Astrocyte (in vitro differentiated cells and primary cell): Measurements from ENCODE around the gene TMEM132A. TPM values are rescaled to one million over a fixed set of nuclear protein-coding genes. Genes with fewer than 3 reads are reported as not detected.

Experiments used
- DNase-seq: peaks from one replicate; pipeline ENCODE4 v3.0.0-alpha.2; 2010; ENCODE audit warnings: low read depth
- FAIRE-seq: peaks from 2 replicates; lab custom pipeline; 2011; peaks lifted over from hg19 to GRCh38; lab: Jason Lieb, UNC
- H2AFZ ChIP-seq: 2 replicates; pipeline ENCODE4 v1.6.0; 2012; ENCODE audit warnings: low read depth, low read length, inconsistent platforms
- H3K27ac ChIP-seq: 2 replicates; pipeline ENCODE4 v1.5.1; 2011; ENCODE audit warnings: low read depth, low read length, inconsistent platforms
- H3K27me3 ChIP-seq: 2 replicates; pipeline ENCODE4 v1.6.0; 2011; ENCODE audit warnings: low read length, inconsistent platforms; ENCODE audit not compliant: insufficient read depth
- H3K36me3 ChIP-seq: 2 replicates; pipeline ENCODE4 v1.5.1; 2011; ENCODE audit warnings: low read length, inconsistent platforms; ENCODE audit not compliant: insufficient read depth
- H3K4me1 ChIP-seq: 2 replicates; pipeline ENCODE4 v1.5.1; 2011; ENCODE audit warnings: low read length, inconsistent platforms; ENCODE audit not compliant: insufficient read depth
- H3K4me2 ChIP-seq: 2 replicates; pipeline ENCODE4 v1.6.0; 2012; ENCODE audit warnings: low read length, inconsistent platforms
- H3K4me3 ChIP-seq: 2 replicates; pipeline ENCODE4 v1.5.1; 2011; ENCODE audit warnings: low read depth, mild to moderate bottlenecking, low read length, inconsistent platforms; ENCODE audit not compliant: insufficient read depth
- H3K79me2 ChIP-seq: 2 replicates; pipeline ENCODE4 v1.6.0; 2012; ENCODE audit warnings: mild to moderate bottlenecking, low read length, inconsistent platforms; ENCODE audit not compliant: insufficient read depth
- H3K9ac ChIP-seq: 2 replicates; pipeline ENCODE4 v1.6.0; 2012; ENCODE audit warnings: mild to moderate bottlenecking, low read length, inconsistent platforms
- H3K9me3 ChIP-seq: 2 replicates; pipeline ENCODE4 v1.5.1; 2012; ENCODE audit warnings: low read depth, mild to moderate bottlenecking, low read length, inconsistent platforms; ENCODE audit not compliant: insufficient read depth
- H4K20me1 ChIP-seq: 2 replicates; pipeline ENCODE4 v1.6.0; 2012; ENCODE audit warnings: low read length, inconsistent platforms; ENCODE audit not compliant: insufficient read depth
- H3K27ac Mint-ChIP-seq: one replicate; pipeline ENCODE4 v1.8.0; 2021; ENCODE audit warnings: mild to moderate bottlenecking, mixed read lengths; ENCODE audit not compliant: unreplicated experiment
- H3K27me3 Mint-ChIP-seq: one replicate; pipeline ENCODE4 v1.8.0; 2021; ENCODE audit warnings: low read depth, mixed read lengths; ENCODE audit not compliant: unreplicated experiment
- H3K36me3 Mint-ChIP-seq: one replicate; pipeline ENCODE4 v1.8.0; 2021; ENCODE audit warnings: low read depth, mixed read lengths; ENCODE audit not compliant: unreplicated experiment
- H3K4me1 Mint-ChIP-seq: one replicate; pipeline ENCODE4 v1.8.0; 2021; ENCODE audit warnings: low read depth, mixed read lengths; ENCODE audit not compliant: unreplicated experiment
- H3K4me3 Mint-ChIP-seq: one replicate; pipeline ENCODE4 v1.8.0; 2021; ENCODE audit warnings: mild to moderate bottlenecking, moderate library complexity, mixed read lengths; ENCODE audit not compliant: unreplicated experiment
- H3K9me3 Mint-ChIP-seq: one replicate; pipeline ENCODE4 v1.8.0; 2021; ENCODE audit warnings: mild to moderate bottlenecking, mixed read lengths; ENCODE audit not compliant: unreplicated experiment
- CTCF ChIP-seq: IDR thresholded peaks from 2 replicates; pipeline ENCODE4 v1.5.1; 2011; ENCODE audit warnings: low read depth, mild to moderate bottlenecking, inconsistent platforms, low read length, moderate library complexity; ENCODE audit not compliant: insufficient read depth
- EZH2 ChIP-seq: IDR thresholded peaks from 2 replicates; pipeline ENCODE4 v1.6.1; 2012; ENCODE audit warnings: mild to moderate bottlenecking, low read length, inconsistent platforms; ENCODE audit not compliant: insufficient read depth
- total RNA-seq: library from RNA; stranded (reverse); gene quantifications from 2 replicates; pipeline ENCODE4 v1.2.1, GENCODE V29; 2021

Gene TMEM132A
- total RNA-seq, 1 donor from 2014 or later: 117 TPM

- FAIRE-seq (no peak), DNase-seq (no peak)
- H3K27ac ChIP-seq: no peak within 1 kb of the TSS
- peaks cover 4% of the 10 kb centered on the region for H3K36me3 Mint-ChIP-seq
- no peak for TF ChIP-seq CTCF
- TF ChIP-seq EZH2: no peak
- H3K4me1 ChIP-seq: peaks cover 4% of the 10 kb centered on the region
- peak within 1 kb of the TSS; percentile 35 for H3K9ac ChIP-seq
- no peaks in the 10 kb centered on the region for H3K36me3 ChIP-seq
- no peaks in the 10 kb centered on the region for H3K79me2 ChIP-seq
- peak within 1 kb of the TSS; percentile 44 for H3K4me3 ChIP-seq
- peak within 1 kb of the TSS; percentile 71 for H3K4me3 Mint-ChIP-seq
- H3K4me1 Mint-ChIP-seq: peaks cover 15% of the 10 kb centered on the region
- H3K27ac Mint-ChIP-seq: peak within 1 kb of the TSS; percentile 94
- no peaks in the 10 kb centered on the region for H3K9me3 ChIP-seq
- peaks cover 35% of the 10 kb centered on the region for H3K27me3 Mint-ChIP-seq
- H3K27me3 ChIP-seq: peaks cover 15% of the 10 kb centered on the region
- peaks cover 1% of the 10 kb centered on the region for H3K9me3 Mint-ChIP-seq
- peak within 1 kb of the TSS; percentile 84 for H3K4me2 ChIP-seq
- H4K20me1 ChIP-seq: no peaks in the 10 kb centered on the region
- peak within 1 kb of the TSS; percentile 78 for H2AFZ ChIP-seq
These were observed 27.9 kb downstream of the TMEM132A start, which contains the start of gene SLC15A3 for GRCh38 chr11:60951904-60952741. Gene SLC15A3, minus strand, starts transcription at chr11:60952176. Its CDS starts 625 bp downstream, at chr11:60951551.

GRCh38 chr11:60952742-60953170 is 28.5 kb downstream of the TMEM132A start:
- Histone ChIP-seq H3K9me3 (no peaks in the 10 kb centered on the region), H2AFZ (peak overlapping the region; percentile 10), H3K79me2 (no peaks in the 10 kb centered on the region), H3K27me3 (peaks cover 15% of the 10 kb centered on the region), H3K36me3 (no peaks in the 10 kb centered on the region), H3K4me3 (no peak overlapping the region), H3K27ac (no peak overlapping the region), H4K20me1 (no peaks in the 10 kb centered on the region), H3K4me2 (peak overlapping the region; percentile 84), H3K4me1 (peaks cover 4% of the 10 kb centered on the region), H3K9ac (no peak overlapping the region)
- Mint-ChIP-seq H3K4me3 (peak overlapping the region; percentile 57), H3K4me1 (peaks cover 15% of the 10 kb centered on the region), H3K9me3 (peaks cover 2% of the 10 kb centered on the region), H3K27ac (peak overlapping the region; percentile 94), H3K27me3 (peaks cover 39% of the 10 kb centered on the region), H3K36me3 (peaks cover 4% of the 10 kb centered on the region)
- TF ChIP-seq EZH2: no peak
- TF ChIP-seq CTCF: no peak
- FAIRE-seq (no peak), DNase-seq (no peak)
